Measurements from ENCODE around the gene APLN.

Gene APLN

DNA sequence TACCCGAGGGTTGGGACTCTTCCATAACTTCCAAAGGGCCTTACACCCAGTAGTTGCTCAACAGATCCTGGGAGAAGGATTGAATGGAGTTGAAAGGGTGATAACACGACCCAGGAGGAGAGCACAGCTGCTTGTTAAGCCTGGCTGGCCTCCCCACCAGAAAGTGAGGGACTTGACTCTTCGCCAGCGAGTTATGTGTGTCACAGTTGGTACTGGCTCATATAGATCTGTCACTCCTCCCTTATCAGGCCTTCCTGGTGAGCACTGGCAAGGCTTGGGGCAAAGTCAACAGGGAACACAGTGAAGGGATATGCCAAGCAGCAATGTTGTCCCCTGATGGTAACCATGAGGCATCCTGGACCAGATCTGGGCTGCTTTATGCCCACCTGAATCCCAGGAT is 35.8 kb downstream of the APLN start:
- no peak overlapping the region for H3K27ac ChIP-seq (replicated peaks)
- DNase-seq (ENCODE audit: low read depth in 1 of 2, low spot score in 1 of 2) = no peak
- no peak overlapping the region for H3K4me3 ChIP-seq (replicated peaks; ENCODE audit: insufficient read depth, low read length)
- H3K27me3 ChIP-seq (ENCODE audit: insufficient read depth, poor library complexity, severe bottlenecking) = no peaks in the 10 kb centered on the region
- TF ChIP-seq SPI1 (IDR thresholded peaks at IDR 0.05; ENCODE audit: borderline replicate concordance, low read depth) (no peak), CTCF (IDR thresholded peaks at IDR 0.05; ENCODE audit: insufficient read depth, low read length) (no peak), POLR2AphosphoS5 (IDR thresholded peaks at IDR 0.05; ENCODE audit: low read depth) (no peak), REST (IDR thresholded peaks at IDR 0.05; ENCODE audit: insufficient replicate concordance, low read depth) (no peak), GABPA (IDR thresholded peaks at IDR 0.05; ENCODE audit: low read depth) (no peak)

GRCh38 chrX:129617420-129617819 is 37.3 kb downstream of the APLN start:
- TF ChIP-seq REST (IDR thresholded peaks at IDR 0.05; ENCODE audit: insufficient replicate concordance, low read depth) = no peak
- no peak for TF ChIP-seq POLR2AphosphoS5 (IDR thresholded peaks at IDR 0.05; ENCODE audit: low read depth)
- no peak for TF ChIP-seq SPI1 (IDR thresholded peaks at IDR 0.05; ENCODE audit: borderline replicate concordance, low read depth)
- TF ChIP-seq CTCF (IDR thresholded peaks at IDR 0.05; ENCODE audit: insufficient read depth, low read length) = no peak
- H3K4me3 ChIP-seq (replicated peaks; ENCODE audit: insufficient read depth, low read length) = no peak overlapping the region
- no peak for DNase-seq (ENCODE audit: low read depth in 1 of 2, low spot score in 1 of 2)
- H3K27me3 ChIP-seq (ENCODE audit: insufficient read depth, poor library complexity, severe bottlenecking) = no peaks in the 10 kb centered on the region
- no peak overlapping the region for H3K27ac ChIP-seq (replicated peaks)

DNA sequence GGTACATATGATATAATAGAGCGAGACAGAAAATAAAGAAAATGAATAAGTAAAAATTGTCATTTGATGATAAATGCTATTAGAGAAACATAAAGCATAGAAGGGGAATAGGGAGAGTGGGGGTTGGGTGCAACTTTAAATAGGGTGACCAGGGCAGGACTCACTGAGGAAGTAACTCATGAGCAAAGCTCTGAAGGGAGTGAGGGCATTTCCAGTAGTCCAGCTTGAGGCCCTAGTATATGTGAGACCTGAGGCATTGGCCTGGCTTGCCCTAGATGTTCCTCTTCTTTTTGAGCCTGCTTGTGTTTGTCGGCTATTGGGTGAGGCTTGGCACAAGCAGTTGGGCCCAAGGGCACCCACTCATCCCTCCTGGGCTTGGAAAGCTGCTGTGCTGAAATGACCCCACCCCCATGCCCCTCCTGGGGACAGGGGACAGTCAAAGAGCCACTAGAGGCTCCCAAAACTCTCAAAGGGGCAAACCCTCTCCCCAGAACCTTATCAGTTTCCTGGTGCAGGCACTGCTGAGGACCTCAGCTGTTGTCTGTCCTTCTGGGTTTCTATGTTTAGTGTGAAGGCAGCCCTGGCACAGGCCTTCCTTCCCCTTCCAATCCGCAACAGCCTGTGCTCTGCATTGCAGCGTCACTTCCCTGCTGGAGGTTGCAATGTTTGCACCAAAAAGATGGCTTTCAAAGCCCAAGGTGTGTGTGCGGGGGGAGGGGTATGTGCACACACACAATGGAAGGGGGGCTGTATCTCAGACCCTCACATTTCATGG is 40.1 kb downstream of the APLN start:
- TF ChIP-seq CTCF (IDR thresholded peaks at IDR 0.05; ENCODE audit: insufficient read depth, low read length) (no peak), GABPA (IDR thresholded peaks at IDR 0.05; ENCODE audit: low read depth) (no peak), POLR2AphosphoS5 (IDR thresholded peaks at IDR 0.05; ENCODE audit: low read depth) (no peak), SPI1 (IDR thresholded peaks at IDR 0.05; ENCODE audit: borderline replicate concordance, low read depth) (no peak), REST (IDR thresholded peaks at IDR 0.05; ENCODE audit: insufficient replicate concordance, low read depth) (no peak)
- H3K27ac ChIP-seq (replicated peaks) = 0 out of 2 replicates have a peak overlapping the region, but pooled peaks have one; percentile 31
- H3K27me3 ChIP-seq (ENCODE audit: insufficient read depth, poor library complexity, severe bottlenecking) = no peaks in the 10 kb centered on the region
- peak in 1 of 2 experiments; percentile 11 for DNase-seq (ENCODE audit: low read depth in 1 of 2, low spot score in 1 of 2)
- no peak overlapping the region for H3K4me3 ChIP-seq (replicated peaks; ENCODE audit: insufficient read depth, low read length)
